GM10266 (cell line): Measurements from ENCODE around the gene GFPT2.

Experiments used
- DNase-seq: peaks from one replicate; pipeline ENCODE4 v3.0.0; 2012; ENCODE audit errors: extremely low spot score
- CTCF ChIP-seq: IDR thresholded peaks from 2 replicates; pipeline ENCODE4 v1.5.1; 2012; ENCODE audit warnings: mild to moderate bottlenecking, low read depth; ENCODE audit not compliant: control insufficient read depth, insufficient read depth; ENCODE audit errors: missing control alignments

Gene GFPT2

GRCh38 chr5:180360078-180360957 is 7.2 kb upstream of the GFPT2 start:
- no peak for DNase-seq
- TF ChIP-seq CTCF, result no peak

DNA sequence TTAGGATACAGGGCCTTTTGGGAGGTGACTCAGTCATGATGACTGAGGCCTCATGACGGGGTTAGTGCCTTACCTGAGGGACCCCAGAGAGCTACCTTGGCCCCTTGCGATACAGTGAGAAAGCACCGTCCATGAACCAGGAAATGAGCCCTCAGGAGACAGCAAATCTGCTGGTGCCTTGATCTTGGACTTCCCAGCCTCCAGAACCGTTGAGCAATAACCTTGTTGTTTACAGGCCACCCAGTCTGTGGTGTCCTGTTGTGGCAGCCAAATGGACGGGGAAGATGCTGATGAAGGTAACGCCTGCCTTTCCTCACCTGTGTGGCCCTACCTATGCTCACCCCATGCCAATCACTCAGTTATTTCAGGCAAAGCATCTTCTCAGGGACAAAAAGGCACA is 5.6 kb upstream of the GFPT2 start:
- TF ChIP-seq CTCF, result no peak
- DNase-seq, result no peak

- TF ChIP-seq CTCF, result no peak
- no peak for DNase-seq
Measured at GRCh38 chr5:180358179-180358578, 5.0 kb upstream of the GFPT2 start.

GRCh38 chr5:180354966-180355365 is 1.8 kb upstream of the GFPT2 start:
- DNase-seq, result no peak
- no peak for TF ChIP-seq CTCF

GRCh38 chr5:180353980-180354452 is 880 bp upstream of the GFPT2 start:
- no peak for TF ChIP-seq CTCF

GRCh38 chr5:180352116-180353047 is 754 bp downstream of the GFPT2 start:
- DNase-seq, result no peak
- TF ChIP-seq CTCF, result no peak

More at GRCh38 chr5:180353980-180354452, 880 bp upstream of the GFPT2 start:
- no peak for DNase-seq
